HG03175 (cell line): ENCODE results near the gene PPFIA1.

Experiments used
- ATAC-seq: cut with Tn5 transposase; IDR thresholded peaks from one replicate; pipeline ENCODE4 v1.9.1; 2021; ENCODE audit warnings: mild to moderate bottlenecking, moderate library complexity; ENCODE audit not compliant: unreplicated experiment

Gene PPFIA1

DNA sequence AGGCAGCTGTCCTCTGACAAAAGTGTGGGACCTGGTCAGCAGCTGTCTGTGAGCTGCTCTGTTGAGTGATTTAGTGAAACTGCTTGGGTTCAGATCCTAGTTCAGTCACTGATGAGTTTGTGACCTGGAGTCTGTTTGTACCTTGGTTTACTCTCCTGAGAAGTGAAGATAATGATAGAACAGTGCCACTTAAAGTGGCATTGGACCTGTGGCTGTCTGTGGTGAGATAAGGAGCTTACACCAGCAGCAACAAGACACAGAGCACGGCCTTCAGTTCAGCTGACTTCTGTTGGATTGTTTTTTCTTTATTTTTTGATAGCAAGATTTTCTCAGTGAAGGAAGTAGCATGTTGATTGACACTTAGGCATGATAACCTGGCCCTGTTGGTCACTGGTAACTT, 81.6 kb downstream of the PPFIA1 start:
- ATAC-seq: no peak

DNA sequence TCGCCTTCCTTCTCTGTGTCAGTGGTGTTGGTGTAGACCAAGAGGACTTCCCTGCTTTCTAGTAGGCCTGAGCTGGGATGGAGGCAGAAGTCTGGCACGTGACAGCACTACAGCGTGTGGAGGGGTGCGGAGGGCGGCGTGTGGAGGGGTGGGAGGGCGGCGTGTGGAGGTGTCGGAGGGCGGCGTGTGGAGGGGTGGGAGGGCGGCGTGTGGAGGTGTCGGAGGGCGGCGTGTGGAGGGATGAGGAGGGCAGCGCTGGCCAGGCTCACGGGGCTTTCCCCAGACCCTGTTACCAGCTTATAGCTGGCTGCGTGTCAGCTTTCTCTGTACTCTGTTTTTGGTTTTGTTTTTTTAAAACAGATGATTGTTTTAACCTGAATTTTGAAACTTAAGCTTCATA, 82.1 kb downstream of the PPFIA1 start:
- ATAC-seq: no peak

DNA sequence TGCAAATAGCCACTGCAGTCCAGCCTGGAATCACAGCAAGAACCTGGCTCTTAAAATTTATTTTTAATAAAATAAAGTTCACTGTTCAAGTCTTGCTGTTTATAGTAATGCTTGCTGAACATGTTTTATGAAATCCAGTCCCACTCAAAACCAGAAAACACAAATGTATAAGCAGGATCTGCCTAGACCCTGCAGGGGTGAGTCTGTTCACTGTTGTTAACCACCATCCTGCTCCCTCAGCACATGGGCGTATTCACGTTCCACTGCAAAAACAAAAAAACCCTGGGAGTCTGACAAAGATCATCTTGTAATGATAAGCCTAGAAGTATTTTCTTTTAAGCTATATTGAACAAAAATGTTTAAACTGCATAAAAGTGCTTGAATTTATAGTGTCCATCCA, 82.8 kb downstream of the PPFIA1 start:
- no peak for ATAC-seq

DNA sequence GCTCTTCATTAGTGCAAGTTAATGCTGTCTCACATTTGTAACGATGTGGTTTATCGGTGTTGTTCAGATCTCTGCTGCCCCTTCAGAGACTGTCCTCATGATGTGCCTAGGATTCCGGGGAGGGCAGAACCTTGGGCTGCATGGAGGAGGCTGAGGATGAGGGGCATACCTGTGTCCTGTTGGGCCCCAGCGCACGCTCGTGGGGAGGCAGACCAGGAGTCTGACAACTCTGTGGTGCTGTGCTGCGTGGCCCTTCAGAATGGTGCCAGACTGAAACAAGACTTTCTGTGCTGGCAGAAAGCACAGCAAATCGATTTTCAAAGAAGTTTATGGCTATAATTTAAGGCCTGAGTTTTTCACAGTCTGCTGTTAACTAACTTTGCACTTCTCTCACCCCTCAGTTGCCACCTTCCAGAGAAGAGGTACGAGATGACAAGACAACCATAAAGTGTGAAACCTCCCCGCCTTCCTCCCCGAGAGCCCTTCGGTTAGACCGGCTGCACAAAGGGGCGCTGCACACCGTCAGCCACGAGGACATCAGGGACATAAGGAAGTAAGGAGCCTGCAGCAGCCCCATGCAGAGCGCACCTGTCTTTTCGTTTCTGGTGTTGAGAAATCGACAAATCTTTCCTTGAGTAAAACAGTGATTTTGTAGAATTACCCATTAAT, 83.5 kb downstream of the PPFIA1 start:
- no peak for ATAC-seq

DNA sequence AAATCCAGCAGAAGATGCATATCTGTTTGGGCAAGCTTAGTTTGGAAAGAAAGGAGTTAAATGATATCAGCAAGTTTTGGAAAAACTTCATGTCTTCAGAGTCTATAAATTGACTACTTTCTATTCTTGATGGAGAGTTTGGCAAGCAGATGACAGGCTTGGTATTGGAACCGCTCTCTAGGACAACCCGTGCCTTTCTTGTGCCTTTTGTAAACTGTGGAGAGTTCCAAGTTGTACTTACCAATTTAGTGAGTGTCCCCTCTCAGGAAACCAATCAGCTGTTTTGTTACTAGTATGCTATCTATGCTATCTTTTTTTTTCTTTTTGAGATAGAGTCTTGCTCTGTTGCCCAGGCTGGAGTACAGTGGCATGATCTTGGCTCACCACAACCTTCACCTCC, 84.1 kb downstream of the PPFIA1 start:
- ATAC-seq: no peak

DNA sequence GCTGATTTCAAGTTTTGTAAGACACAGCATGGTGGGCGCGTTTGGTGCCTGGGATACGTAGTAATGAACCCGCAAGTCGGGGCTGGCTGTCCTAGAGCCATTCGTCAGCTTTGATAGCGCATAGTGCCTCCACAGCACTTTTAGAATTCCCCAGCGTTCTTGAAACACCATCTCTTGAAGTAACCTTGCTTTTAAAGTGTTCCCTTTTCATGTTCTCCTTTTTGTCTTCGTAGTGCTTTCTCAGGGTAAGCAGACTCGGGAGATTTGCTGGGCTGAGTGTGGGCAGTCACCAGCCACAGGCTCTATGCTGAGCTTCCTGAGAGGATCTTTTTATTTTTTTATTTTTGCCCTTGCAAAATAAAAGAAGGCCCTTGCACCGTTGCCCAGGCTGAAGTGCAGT, 88.3 kb downstream of the PPFIA1 start:
- no peak for ATAC-seq

DNA sequence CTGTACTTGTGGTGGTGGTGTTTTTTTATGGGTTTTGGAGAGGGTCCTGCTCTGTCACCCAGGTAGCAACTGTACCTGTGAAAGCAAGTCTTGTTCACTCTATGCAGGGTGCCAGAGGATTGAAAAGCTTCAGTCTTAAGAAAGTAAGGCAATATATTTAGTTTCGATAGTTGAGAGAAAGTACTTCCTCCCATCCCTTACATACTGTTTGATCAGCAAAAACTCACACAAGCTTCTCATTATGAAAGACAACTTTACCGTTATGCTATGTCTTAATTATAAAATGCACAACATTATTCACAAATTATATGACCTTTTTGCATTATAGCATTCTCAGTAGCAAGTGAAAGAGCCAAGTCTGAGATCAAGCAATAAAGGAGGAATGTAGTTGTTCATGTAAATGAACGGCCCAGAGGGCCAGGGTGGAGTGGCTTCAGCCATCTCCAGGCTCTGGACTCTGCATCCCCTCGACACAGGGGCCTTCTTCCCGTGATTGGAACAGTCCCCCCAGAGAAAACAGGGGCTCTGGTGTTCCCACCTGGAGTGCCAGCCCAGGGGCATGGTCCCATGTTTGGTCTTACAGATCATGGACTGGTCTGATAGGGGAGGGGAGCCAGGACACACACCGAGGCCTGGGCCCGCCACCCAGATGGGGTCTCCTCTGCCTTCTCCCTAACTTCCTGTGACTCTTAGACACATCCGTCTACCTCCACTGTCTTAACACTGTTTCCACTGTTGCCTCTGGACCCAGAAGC, 89.1 kb downstream of the PPFIA1 start:
- no peak for ATAC-seq

DNA sequence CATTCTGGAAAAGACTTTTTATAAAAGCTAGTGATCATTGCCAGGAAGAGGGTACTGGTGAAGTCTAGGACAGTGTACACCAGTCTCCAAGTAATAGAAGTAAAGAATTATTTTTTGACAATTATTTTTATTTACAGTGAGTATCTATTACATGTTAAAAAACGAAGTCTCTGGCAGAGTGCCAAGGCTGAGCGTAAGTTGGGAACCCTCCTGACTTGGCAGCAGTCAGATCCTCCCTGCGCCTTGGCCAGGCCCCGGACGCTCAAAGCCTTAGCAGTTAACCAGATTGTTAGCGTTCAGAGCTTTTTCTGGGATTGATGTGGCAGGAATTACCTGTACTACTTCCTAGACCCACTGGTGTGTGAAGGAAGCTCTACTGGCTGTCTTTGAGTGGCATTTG, 89.7 kb downstream of the PPFIA1 start:
- no peak for ATAC-seq

DNA sequence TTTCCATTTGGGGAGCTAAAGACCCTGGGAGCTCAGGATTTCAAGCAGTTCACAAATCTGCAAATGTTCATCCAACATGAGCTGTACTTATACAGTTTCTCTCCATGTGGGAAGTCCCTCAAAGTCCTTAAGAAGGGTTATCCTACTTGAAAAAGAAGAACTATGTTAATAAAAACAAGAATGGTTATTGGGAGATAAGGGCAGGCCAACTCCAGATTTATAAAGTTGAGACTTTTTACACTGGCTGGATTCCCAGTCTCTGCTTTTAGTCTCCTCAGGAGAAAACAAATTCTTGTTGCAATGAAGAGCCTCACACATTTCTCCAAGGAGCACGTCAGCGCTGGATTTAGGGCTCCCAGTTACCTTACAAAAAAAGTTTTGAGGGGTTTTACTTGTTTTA, 93.7 kb downstream of the PPFIA1 start:
- ATAC-seq: no peak

DNA sequence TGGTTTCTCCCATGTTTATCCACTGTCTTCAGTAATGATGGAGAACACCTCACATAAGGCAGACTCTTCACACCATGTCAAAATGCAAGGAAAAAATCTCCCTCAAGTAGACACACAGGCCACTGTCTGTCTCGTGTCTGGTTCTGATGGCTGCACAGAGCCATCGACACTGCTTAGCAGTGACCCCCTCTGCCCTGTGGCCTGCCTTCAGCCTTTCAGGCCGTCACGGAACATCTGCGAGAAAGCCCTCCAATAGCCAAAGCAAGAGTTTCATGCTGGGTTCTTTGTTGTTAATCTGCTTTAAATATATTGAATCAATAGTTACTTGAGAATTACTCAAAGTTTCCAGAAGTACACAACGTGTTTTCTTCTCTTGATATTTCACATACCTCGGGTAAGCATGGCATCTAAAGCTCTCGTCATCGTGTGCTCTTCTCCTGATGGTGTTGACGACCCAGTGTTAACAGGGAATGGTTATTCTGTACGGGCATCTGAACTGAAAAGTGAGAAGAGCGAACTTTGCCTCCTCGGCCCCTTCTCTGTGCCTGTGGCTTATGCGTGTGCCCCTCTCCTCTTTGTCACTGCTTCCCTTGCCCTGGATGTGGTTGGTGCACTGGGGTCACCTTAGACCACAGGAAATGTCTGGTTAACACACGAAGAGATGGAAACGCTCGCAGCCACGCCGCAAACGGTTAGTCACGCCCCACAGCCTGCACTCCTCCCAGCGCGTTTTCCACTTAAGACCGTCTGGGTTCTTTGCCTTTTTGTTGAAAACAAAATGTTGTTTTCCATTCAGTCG, 94.5 kb downstream of the PPFIA1 start:
- no peak for ATAC-seq

DNA sequence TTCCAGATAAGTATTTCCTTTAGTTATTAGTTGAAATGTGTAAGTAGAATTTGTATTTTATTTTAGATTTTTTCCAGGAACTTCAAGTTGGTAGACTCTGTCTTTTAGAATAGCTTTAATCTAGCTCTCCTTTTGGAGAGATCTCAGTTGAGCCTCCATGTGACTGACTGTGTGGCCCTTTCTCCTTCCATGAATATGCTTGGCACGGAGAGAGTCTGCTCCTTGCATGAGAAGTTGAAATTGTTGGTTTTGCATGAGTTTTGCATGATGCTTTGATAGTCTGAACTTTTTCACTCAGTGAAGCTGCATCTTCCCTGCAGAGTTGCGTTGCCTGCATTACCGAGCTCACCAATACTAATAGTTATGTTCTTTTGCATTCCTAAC, 95.0 kb downstream of the PPFIA1 start:
- no peak for ATAC-seq

DNA sequence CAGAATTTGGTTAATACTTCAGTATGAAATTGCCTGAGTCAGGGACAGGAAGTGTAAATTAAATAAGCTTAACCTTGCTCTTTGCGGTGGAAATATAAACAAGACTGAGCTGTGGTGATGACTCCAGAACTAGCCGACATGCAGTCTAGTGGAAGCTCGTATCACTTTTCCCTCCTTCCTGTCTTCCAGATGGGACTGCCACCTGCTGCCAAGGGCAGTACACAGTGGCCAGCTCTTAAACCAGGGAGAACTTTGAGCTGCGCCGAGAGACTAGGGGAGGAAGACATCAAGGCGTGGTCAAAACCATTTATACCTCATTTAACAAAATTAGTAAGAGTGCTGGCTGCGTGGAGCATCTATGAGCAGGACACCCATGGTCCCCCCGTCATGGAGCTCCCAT, 96.6 kb downstream of the PPFIA1 start:
- ATAC-seq: no peak

DNA sequence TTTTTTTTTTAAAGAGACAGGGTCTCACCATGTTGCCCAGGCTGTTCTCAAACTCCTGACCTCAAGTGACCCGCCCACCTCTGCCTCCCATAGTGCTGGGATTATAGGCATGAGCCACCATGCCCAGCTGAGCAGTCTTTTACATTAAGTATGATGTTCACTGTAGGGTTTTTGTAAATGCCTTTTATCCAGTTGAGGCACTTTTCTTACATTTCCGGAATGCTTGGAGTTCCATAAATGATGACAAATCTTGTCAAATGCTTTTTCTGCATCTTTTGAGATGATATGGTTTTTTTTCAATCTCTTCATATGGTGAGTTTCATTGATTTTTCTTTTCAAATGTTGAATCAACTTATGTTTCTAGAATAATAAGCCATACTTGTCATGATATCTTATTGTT, 98.5 kb downstream of the PPFIA1 start:
- no peak for ATAC-seq

DNA sequence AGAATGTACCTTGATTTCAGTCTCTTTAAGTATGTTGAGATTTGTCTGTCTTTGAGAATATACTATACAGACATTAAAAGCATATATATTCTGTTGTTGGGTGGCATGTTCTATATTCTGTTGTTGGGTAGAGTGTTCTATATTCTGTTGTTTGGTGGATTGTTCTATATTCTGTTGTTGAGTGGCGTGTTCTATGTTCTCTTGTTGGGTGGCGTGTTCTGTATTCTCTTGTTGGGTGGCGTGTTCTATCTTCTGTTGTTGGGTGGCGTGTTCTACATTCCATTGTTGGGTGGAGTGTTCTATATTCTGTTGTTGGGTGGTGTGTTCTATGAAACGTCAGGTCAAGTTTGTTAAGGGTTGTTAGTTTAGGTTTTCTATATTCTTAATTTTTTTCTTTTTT, 100.8 kb downstream of the PPFIA1 start:
- no peak for ATAC-seq

DNA sequence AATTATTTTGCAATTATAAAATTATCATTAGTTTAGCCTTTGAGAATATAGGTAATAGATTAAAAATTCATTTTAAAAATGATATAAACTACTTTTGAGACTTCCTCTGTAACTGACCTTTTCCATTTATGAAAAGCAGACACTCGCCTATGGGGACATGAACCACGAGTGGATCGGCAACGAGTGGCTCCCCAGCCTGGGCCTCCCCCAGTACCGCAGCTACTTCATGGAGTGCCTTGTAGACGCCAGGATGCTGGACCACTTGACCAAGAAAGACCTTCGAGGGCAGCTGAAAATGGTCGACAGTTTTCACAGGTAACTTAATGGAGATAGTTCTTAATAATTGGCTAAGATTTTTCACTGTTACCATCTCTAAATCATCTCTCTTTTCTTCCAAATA, 101.6 kb downstream of the PPFIA1 start:
- no peak for ATAC-seq

DNA sequence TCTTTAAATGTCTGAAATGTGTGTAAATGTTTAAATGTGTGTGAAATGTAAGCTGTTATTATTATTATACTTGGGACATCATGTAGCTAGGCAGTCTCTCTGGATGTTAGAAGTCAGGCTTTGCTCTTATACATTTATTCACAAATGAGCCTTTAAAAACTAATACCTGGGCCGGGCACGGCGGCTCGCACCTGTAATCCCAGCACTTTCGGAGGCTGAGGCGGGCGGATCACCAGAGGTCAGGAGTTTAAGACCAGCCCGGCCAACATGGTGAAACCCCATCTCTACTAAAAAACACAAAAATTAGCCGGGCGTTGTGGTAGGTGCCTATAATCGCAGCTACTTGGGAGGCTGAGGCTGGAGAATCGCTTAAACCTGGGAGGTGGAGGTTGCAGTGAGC, 106.1 kb downstream of the PPFIA1 start:
- ATAC-seq: no peak

DNA sequence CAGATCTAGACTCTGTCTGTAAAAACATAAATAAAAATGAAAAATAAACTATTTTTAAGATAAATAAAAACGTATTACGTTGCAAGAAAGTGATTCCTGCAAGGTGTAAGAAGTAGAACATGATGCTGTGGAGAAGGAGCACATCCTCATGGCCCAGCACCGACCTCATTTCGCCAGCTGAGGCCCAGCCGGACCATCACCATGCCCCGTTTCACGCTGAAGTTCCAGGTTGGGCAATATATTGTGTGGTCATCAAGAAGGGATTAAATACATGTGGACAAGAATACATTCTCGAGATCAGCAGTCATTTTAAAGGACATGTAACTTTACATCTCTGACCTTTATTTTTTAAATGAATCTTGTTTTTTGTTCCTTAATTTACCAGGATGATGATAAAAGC, 107.2 kb downstream of the PPFIA1 start:
- ATAC-seq: no peak

DNA sequence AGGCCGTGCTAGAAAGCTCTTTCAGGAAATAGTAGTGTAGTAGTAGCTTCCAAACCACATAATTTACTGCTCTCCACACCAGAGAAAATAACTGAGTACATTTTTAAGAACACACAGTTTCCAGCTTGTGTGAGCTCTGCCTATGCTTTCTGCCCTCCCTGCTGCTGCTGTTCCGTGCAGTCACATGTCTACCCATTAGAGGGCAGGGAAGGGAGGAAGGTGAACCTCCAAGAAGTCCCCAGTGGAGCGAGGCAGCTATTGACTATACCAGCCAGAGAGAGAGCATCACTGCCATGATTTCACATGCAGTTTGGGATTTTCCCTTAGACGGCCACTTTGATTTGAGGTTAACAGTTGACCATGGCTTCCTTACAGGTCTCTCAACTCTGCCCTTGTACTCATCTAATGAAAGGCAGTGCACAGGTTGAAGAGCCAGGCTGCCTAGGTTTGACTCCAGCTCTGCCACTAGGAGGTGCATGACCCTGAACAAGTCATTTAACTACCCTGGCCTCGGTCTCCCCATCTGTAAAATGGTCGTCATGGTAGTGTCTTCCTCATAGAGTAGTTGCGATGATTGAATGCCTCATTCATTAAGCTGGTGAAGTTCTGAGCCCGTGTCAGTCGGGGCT, 108.1 kb downstream of the PPFIA1 start:
- ATAC-seq: no peak

DNA sequence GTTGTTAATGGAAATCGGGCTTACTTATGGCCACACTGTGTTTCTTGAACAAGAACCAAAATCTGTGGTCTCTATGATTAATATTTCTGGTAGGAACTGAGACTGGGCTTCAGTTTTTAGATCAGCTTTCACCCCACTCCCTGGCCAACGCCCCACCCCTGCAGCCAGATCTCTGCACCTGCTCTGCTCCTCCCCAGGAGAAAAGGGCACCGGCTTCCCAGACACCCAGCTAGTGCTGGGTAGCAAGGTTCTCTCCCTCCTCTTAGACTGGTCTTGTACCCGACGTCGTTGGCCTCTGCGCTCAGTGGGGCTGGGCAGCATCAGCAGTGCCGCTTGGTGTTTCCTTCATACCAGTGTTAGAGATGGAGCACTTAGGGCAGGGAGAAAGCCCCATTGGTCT, 110.9 kb downstream of the PPFIA1 start:
- ATAC-seq: no peak

DNA sequence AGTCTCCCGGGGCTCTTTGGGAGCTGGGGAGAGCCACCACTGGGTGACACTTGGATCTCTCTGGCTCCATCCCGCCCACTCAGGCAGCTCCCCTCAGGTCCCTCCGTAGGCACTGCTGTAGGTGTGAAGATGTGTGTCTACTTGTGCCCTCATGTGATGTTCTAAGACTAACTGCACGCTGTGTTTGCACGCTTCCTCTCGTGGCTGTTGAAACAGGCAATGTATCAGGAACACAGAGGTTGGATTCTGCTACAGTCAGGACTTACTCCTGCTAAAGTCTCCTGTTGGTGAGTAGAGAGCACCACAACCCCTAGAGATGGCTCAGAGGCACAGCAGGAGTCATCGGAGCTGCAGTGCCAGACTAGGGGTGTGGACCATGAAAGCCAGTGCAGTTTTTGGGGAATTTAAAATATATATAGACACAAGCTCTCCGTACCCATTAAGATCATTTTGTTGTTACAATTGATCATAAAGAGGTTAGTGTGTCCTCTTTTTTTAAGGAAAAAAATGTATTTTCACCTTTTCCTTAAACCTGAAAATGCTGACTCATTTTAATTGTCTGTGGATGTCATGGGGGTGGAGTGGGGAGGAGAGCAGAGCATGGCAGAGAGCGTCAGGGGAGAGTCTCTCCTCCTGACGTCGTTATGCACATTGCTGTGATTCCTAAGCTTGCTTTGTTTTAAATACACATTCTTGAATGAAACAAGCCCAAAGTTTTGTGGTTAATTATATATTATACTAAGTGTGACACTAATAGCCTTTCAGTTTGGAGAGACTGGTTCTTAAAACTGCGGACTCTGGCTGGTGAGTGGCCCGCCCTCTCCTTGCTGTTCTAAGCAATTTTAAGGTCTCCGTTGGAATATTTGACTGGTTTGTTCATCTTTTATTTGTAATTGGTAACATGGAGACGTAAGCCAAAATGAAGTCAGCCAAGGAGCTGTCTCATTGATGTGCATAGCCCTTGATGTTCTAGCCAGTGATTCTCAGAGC, 111.7 kb downstream of the PPFIA1 start:
- ATAC-seq: no peak
